ENCODE data around the gene ITPK1.
"Not testable (repeated sequence)": the region's sequence is repeated elsewhere in the genome, so short reads cannot be mapped to it uniquely, and the experiment has no call there.

Gene ITPK1

DNA sequence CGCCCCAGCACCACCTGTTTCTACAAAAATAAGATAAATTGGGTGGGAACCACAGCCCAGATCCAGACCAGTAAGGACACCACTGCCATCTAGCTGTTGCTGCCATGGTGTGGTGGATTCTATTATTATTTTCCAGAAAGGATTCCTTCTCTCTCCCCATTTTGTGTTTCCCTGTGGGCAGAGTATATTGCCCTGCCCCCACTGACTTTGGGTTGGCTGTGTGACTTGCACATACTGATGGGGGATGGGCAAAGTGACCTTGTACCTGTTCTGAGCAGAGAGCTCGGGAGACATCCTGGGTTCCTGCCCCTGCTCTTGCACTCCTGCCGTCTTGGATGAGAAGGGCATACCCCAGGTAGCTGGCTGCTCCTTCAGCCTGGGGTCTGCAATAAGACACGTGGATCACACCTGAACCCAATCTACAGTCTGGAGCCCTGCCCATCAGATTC lies 44.7 kb upstream of the ITPK1 start:
- DNase-seq, result no peak

GRCh38 chr14:93159625-93160352 lies 44.1 kb upstream of the ITPK1 start:
- H3K27ac ChIP-seq (ENCODE audit: low read length); H3K9me3 ChIP-seq (replicated peaks; ENCODE audit: insufficient read depth, low read length); H3K4me1 ChIP-seq (ENCODE audit: low read length); H4K20me1 ChIP-seq (ENCODE audit: insufficient read depth, low read length); H3K4me2 ChIP-seq (ENCODE audit: low read depth, low read length); H3K36me3 ChIP-seq (replicated peaks; ENCODE audit: insufficient read depth, low read length); H2AFZ ChIP-seq (ENCODE audit: low read length); H3K27me3 ChIP-seq (replicated peaks; ENCODE audit: insufficient read depth, low read length); H3K9me2 ChIP-seq (replicated peaks; ENCODE audit: insufficient read depth, low read length); H3K79me2 ChIP-seq (ENCODE audit: low read length); DNase-seq; H3F3A ChIP-seq (ENCODE audit: insufficient read depth, low read length); H3K4me3 ChIP-seq (ENCODE audit: low read length); H3K9ac ChIP-seq (ENCODE audit: low read length): not testable (repeated sequence)

More for the DNA sequence above, 44.7 kb upstream of the ITPK1 start:
- no peak overlapping the region for H2AFZ ChIP-seq (ENCODE audit: low read length)
- H4K20me1 ChIP-seq (ENCODE audit: insufficient read depth, low read length), result no peaks in the 10 kb centered on the region
- no peaks in the 10 kb centered on the region for H3K79me2 ChIP-seq (ENCODE audit: low read length)
- H3K27ac ChIP-seq (ENCODE audit: low read length), result no peak overlapping the region
- H3K9me3 ChIP-seq (replicated peaks; ENCODE audit: insufficient read depth, low read length), result no peaks in the 10 kb centered on the region
- H3K27me3 ChIP-seq (replicated peaks; ENCODE audit: insufficient read depth, low read length), result no peaks in the 10 kb centered on the region
- no peaks in the 10 kb centered on the region for H3K9me2 ChIP-seq (replicated peaks; ENCODE audit: insufficient read depth, low read length)
- no peaks in the 10 kb centered on the region for H3K36me3 ChIP-seq (replicated peaks; ENCODE audit: insufficient read depth, low read length)
- no peak overlapping the region for H3K4me3 ChIP-seq (ENCODE audit: low read length)
- no peaks in the 10 kb centered on the region for H3F3A ChIP-seq (ENCODE audit: insufficient read depth, low read length)
- no peak overlapping the region for H3K9ac ChIP-seq (ENCODE audit: low read length)
- no peak overlapping the region for H3K4me2 ChIP-seq (ENCODE audit: low read depth, low read length)
- no peak for TF ChIP-seq EZH2phosphoT487 (IDR thresholded peaks at IDR 0.05; ENCODE audit: low read length)
- TF ChIP-seq CTCF (IDR thresholded peaks at IDR 0.05; ENCODE audit: low read length), result peak; percentile 20
- H3K4me1 ChIP-seq (ENCODE audit: low read length), result no peaks in the 10 kb centered on the region

GRCh38 chr14:93158349-93158748 lies 42.6 kb upstream of the ITPK1 start:
- H3K27me3 ChIP-seq (replicated peaks; ENCODE audit: insufficient read depth, low read length); H3K4me3 ChIP-seq (ENCODE audit: low read length); H3K79me2 ChIP-seq (ENCODE audit: low read length); H3K9me2 ChIP-seq (replicated peaks; ENCODE audit: insufficient read depth, low read length); H3F3A ChIP-seq (ENCODE audit: insufficient read depth, low read length); H3K36me3 ChIP-seq (replicated peaks; ENCODE audit: insufficient read depth, low read length); H3K4me2 ChIP-seq (ENCODE audit: low read depth, low read length); H2AFZ ChIP-seq (ENCODE audit: low read length); H3K9me3 ChIP-seq (replicated peaks; ENCODE audit: insufficient read depth, low read length); H4K20me1 ChIP-seq (ENCODE audit: insufficient read depth, low read length); H3K9ac ChIP-seq (ENCODE audit: low read length); H3K4me1 ChIP-seq (ENCODE audit: low read length); H3K27ac ChIP-seq (ENCODE audit: low read length); DNase-seq: not testable (repeated sequence)

GRCh38 chr14:93156693-93157369 lies 41.1 kb upstream of the ITPK1 start:
- Histone ChIP-seq H3K36me3 (replicated peaks; ENCODE audit: insufficient read depth, low read length) (no peaks in the 10 kb centered on the region), H3K79me2 (ENCODE audit: low read length) (no peaks in the 10 kb centered on the region), H3K4me1 (ENCODE audit: low read length) (no peaks in the 10 kb centered on the region), H3F3A (ENCODE audit: insufficient read depth, low read length) (no peaks in the 10 kb centered on the region), H3K9me3 (replicated peaks; ENCODE audit: insufficient read depth, low read length) (no peaks in the 10 kb centered on the region), H3K9ac (ENCODE audit: low read length) (no peak overlapping the region), H4K20me1 (ENCODE audit: insufficient read depth, low read length) (no peaks in the 10 kb centered on the region), H3K27ac (ENCODE audit: low read length) (no peak overlapping the region), H2AFZ (ENCODE audit: low read length) (no peak overlapping the region), H3K27me3 (replicated peaks; ENCODE audit: insufficient read depth, low read length) (no peaks in the 10 kb centered on the region), H3K4me3 (ENCODE audit: low read length) (no peak overlapping the region), H3K9me2 (replicated peaks; ENCODE audit: insufficient read depth, low read length) (no peaks in the 10 kb centered on the region), H3K4me2 (ENCODE audit: low read depth, low read length) (no peak overlapping the region)
- no peak for DNase-seq
- no peak for TF ChIP-seq EZH2phosphoT487 (IDR thresholded peaks at IDR 0.05; ENCODE audit: low read length)
- TF ChIP-seq CTCF (IDR thresholded peaks at IDR 0.05; ENCODE audit: low read length), result no peak
- no peak for TF ChIP-seq EZH2 (optimal IDR thresholded peaks at IDR 0.05; ENCODE audit: low read depth, low read length)
